Epithelial cell of esophagus (primary cell): ENCODE data around the gene AKNA.

Experiments
- DNase-seq: peaks from one replicate; pipeline ENCODE4 v3.0.0; 2010; ENCODE audit warnings: low read depth
- H3K4me3 ChIP-seq: 2 replicates; pipeline ENCODE4 v1.5.1; 2011; ENCODE audit warnings: mild to moderate bottlenecking, low read length, control low read depth
- CTCF ChIP-seq: IDR thresholded peaks from 2 replicates; pipeline ENCODE4 v1.5.1; 2011; ENCODE audit warnings: low read depth, mild to moderate bottlenecking, low read length, control low read depth, inconsistent platforms; ENCODE audit not compliant: insufficient read depth; ENCODE audit errors: missing control alignments

AKNA gene

GRCh38 chr9:114367772-114368569 lies 19.8 kb downstream of the AKNA start:
- H3K4me3 ChIP-seq, result no peak overlapping the region
- TF ChIP-seq CTCF, result no peak
- DNase-seq, result no peak

- no peak overlapping the region for H3K4me3 ChIP-seq
- no peak for DNase-seq
- no peak for TF ChIP-seq CTCF
Observed at GRCh38 chr9:114367366-114367765, 20.4 kb downstream of the AKNA start.

- no peak for TF ChIP-seq CTCF
- peak; percentile 30 for DNase-seq
- no peak overlapping the region for H3K4me3 ChIP-seq
Observed at GRCh38 chr9:114366334-114367128, 21.3 kb downstream of the AKNA start.

- DNase-seq, result no peak
- H3K4me3 ChIP-seq, result no peak overlapping the region
- no peak for TF ChIP-seq CTCF
Observed at GRCh38 chr9:114365194-114365593, 22.6 kb downstream of the AKNA start.

GRCh38 chr9:114364134-114365041 lies 23.4 kb downstream of the AKNA start:
- no peak for TF ChIP-seq CTCF
- peak; percentile 24 for DNase-seq
- H3K4me3 ChIP-seq, result no peak overlapping the region

- no peak for TF ChIP-seq CTCF
- no peak overlapping the region for H3K4me3 ChIP-seq
Observed at GRCh38 chr9:114363424-114363823, 24.4 kb downstream of the AKNA start.

More at GRCh38 chr9:114363424-114363823, 24.4 kb downstream of the AKNA start:
- no peak for DNase-seq
